NCI-H345 (cell line): ENCODE measurements around the gene CD40.

Experiments
- DNase-seq: peaks from one replicate; lab custom pipeline; 2025; lab: John Stamatoyannopoulos, UW

The CD40 gene

GRCh38 chr20:46122516-46123481 is 4.7 kb downstream of the CD40 start:
- no peak for DNase-seq

DNA sequence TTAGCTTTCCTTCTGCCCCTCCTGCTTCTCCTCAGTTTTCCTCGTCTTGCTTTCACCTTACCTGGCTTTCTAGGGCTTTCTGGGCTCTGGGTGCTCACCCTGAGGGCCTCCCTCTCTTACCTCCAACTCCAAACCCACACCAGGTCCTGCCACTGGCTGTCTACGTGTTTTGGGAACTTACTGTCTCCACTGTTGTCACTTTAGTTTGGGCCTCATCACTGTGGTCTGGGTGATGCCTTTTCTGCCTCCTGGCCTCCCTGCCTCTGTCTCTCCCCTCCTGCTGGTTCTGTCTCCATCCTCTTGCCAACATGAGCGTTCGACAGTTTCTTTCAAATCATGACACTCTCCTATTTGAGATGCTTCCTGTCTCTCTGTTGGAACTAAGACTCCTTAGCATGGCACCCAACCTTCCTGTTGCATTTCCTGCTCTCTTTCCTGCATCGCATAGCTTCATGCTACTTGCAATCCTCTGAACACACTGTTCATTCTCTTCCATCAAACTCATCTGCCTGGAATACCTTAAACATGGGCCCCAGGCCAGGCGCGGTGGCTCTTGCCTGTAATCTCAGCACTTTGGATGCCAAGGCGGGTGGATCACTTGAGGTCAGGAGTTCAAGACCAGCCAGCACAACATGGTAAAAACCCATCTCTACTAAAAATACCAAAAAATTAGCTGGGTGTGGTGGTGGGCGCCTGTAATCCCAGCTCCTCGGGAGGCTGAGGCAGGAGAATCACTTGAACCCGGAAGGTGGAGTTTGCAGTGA is 5.5 kb downstream of the CD40 start:
- DNase-seq, result no peak

GRCh38 chr20:46126440-46127056 is 8.4 kb downstream of the CD40 start:
- DNase-seq, result no peak

- DNase-seq, result no peak
Observed at GRCh38 chr20:46127396-46128010, 9.4 kb downstream of the CD40 start.

DNA sequence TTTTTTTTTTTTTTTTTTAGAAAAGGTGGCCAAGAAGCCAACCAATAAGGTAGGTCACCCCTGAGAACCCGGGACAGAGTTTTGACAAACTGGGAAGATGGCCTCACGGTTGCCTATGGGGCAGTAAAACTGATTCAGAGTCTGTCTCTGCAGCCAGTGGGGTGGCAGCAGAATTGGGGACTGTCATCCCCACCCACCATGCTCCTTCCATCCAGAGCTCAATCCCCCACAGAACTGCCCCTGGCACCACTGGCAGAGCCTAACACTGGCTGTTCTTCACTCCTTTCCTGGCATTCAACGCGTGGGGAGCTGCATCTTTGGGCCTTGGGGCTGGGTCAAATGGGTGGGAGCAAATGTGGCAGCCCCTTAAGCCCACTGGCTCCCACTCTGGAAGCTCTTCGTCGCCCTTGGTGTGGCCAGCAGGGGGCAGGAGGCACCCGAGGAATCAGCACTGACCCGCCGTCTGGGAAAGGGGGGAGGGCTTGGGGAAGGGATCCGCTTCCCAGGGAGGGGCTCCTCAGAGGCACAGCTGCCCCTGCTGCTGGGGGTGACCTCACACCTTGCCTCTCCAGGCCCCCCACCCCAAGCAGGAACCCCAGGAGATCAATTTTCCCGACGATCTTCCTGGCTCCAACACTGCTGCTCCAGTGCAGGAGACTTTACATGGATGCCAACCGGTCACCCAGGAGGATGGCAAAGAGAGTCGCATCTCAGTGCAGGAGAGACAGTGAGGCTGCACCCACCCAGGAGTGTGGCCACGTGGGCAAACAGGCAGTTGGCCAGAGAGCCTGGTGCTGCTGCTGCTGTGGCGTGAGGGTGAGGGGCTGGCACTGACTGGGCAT is 10.4 kb downstream of the CD40 start:
- peak; percentile 64 for DNase-seq

DNA sequence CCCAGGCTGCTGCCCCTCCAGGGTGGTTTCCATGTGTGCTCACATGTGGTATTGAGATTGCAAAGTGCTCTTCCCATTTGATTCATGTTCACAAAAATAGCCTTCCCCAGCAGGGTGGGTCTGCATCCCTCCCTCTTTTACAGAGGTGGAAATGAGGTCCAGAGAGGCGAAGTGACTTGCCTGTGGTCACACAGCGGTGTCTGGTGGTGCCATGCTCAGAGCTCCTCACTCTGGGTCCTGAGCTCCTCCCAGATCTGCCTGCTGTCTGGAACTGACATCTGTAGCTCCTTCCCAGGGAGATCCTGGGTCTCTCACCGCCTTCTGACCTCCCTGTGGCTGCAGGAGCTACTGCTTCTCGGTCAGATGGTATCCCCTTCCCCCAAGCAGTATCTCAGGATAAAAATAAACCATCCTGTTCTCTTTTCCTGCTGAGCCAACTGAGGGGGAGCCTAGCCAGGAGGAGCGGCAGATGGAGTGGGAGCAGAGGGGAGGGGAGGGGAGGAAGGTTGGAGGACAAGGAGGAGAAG is 11.9 kb downstream of the CD40 start:
- peak; percentile 83 for DNase-seq

DNA sequence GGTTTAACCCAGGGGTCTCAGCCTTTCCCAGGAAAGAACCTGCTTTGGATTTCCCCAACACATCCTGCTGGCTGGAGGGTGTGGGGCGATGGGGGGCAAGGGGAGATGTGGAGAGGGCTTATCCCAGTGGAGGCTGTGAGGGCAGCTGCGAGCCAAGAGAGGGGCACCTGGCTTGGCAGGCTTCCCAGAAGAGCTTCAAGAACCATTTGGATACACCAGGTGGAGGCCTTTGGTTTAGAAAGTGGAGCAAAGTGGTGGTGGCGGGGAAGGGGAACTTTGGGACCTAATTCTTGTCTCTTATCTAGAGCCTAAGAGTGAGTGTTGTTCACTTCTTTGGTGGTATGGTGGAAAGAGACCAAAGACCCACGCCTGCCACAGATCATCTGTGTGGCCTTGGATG is 12.4 kb downstream of the CD40 start:
- DNase-seq, result peak; percentile 95

DNA sequence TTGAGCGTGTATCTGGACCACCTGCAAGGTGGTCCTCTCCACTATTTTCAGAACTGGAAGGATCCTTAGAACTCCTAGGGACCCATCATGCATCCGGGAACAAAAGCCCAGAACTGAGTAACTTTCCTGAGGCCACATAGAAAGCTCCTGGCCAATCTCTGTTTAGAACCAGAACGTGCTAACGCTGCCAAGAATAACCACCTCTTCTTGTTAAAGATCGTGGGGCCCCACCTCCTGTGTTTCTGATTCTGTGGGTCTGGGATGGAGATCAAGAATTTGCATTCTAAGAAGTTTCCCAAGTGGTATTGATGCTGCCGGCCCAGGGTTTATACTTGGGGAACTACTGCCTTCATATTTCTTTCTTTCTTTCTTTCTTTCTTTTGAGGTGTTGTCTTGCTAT is 13.3 kb downstream of the CD40 start:
- no peak for DNase-seq

DNA sequence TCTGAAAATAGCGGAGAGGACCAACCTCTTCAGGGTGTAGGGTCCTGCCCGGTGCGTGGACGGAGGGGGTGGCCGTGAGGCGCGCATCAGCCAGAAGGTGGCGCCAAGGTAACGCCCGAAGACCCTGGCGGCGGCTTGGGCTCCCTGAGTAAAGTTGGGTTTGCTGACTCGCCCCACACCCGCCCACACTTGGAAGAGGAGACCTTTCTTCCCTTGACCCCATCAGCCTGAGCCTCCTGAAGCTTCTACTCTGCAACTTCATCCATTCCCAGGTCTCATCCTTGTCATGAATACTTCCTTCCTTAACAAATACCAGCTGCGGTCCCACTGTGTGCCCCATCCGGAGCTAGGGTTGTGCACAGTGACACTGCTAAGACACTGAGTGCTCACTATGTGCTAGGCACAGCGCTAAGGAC is 14.6 kb downstream of the CD40 start:
- peak; percentile 75 for DNase-seq

DNA sequence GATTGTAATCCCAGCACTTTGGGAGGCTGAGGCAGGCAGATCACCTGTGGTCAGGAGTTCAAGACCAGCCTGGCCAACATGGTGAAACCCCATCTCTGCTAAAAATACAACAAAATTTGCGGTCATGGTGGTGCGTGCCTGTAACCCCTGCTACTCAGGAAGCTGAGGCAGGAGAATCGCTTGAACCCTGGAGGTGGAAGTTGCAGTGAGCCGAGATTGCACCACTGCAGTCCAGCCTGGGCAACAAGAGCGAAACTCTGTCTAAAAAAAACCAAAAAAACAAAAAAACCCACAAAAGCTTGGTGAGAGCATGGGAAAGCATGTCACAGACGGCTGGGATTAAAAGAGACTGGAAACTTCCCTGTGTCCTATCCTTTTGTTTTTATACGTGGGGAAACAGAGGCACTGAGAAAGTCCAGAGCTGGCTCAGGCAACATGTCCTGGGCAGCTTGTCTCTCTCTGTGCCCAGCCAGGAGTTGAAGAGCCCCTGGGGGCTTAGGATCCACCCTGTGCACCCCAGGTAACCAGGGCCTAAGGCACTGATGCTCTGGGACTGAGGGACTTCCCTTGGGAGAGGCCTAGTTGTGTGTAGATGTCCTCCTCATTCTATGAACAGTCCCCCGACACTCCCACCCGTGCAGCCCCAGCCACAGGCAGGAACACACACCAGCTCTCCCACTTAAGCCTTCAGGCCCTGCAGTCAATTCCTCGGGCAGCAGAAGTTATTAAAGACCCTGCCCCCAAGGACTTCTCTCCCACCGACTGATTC is 16.0 kb downstream of the CD40 start:
- DNase-seq, result no peak

DNA sequence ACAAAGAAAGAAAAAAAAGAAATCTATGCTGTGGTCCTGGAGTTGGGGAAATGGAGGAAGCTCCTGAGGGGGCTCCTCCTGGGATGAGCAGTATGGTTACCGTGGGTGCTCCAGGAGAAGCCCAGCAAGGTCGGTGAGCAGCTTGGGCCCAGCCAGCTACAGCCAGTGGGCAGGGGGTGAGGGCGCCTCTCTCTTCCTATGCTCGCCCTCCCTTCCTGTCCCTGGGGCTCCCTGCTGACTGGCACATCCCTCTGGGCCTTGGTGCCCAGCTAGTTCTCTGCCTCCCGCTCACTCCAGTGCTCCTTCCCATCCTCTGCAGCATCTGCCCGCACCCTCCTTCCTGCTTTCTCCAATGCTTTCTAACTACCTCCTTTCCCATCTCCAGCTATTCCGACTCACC is 16.6 kb downstream of the CD40 start:
- DNase-seq, result peak; percentile 29

DNA sequence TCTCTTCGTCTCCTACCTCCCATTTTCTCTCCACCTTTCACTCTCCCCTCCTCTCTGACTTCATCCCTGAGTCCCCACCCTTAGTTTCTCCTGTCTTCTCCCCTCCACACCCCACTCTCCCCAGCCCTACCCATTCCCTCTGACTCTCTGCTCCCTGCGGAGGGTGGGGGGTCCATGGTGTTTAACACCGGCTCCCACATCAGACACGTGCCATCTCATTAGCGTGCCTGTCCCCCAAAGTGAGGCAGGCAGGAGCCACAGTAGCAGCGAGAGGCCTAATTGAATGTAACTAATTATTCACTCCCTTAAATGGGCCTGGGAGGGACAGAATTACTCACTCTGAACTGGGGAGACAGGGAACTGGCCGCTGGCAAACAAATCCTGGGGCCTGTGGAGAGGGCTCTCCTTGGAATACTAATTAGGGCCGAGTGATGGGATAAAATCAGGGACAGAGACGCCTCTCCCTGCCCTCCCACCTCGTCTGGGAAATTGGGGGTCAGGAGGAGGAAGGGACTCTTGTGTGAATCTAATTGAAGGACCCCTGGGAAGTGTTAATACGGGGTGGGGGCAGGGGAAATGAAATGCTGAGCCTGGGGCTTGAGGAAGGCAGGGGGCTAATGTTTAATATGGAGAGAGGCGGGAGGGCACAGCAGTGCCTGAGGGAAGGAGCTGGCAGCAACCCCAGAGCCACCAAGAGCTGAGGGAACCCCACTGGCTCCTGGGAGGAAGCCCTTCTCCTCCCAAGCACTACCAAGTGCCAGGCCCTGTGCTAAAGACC is 17.9 kb downstream of the CD40 start:
- DNase-seq, result peak; percentile 59

DNA sequence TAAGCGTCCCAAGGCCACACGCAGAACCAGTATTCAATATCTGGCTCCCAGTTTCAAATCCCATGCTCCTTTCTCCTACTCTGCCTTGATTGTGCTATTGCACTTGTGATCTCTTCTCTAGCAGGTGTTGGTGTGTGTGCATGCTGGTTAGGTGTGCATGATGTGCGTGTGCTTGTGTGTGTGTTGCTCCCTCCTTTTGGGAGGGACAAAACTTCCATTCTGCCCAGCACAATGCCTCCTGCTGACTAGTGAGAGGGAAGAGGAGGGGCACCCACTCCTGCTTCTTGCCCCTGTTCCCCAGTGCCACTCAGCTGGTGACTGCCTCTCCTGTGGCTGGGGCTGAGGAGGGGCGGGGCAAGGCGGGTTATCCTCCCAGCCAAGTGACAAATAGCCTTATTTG is 19.7 kb downstream of the CD40 start:
- peak; percentile 63 for DNase-seq

- DNase-seq, result no peak
Observed at GRCh38 chr20:46139266-46139889, 21.3 kb downstream of the CD40 start.

DNA sequence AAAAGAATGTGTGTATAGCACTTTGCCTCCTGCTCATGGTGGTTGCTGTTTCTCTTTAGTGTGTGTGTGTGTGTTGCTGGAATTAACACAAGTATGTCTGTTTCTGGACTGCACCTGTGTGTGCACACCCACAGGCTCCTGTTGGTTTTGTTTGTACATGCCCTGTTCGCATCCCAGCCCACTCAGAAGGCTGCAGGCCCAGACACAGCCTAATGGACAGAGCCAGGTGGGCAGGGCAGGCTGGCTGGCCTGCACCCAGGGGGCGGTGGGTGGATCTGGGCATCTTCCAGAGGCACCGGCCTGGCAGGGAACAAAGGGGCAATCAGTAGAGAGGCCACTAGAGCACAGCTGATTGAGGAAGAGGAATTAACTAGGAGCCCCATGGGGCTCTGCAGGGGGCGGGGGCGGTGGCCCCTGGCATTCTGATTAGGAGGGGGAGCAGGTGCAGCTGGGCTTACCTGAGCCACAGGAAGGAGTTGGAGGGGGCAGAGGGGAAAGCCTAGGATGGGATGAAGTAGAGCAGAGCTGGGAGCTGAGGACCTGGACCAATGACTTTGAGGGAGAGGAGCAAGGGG is 21.9 kb downstream of the CD40 start:
- DNase-seq, result peak; percentile 98

DNA sequence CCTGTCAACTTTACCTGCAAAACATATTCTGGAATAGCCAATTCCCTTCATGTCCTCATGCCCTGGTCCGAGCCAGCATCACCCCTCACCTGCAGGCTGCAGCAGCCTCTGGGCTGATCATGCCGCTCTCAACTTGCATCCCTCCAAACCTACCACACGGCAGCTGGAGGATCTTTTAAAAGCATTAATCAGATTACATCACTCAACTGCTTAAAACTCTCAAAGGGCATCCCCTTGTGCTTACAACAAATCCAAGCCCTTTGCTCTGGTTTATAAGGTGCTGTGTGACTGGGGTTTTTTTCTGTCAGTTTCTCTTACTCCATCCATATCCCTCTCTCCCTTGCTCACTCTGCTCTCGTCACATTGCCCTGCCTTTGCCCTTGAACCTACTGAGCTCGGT is 24.0 kb downstream of the CD40 start:
- DNase-seq, result peak; percentile 30

GRCh38 chr20:46144432-46145025 is 26.4 kb downstream of the CD40 start:
- DNase-seq, result no peak

- DNase-seq, result no peak
Observed at GRCh38 chr20:46145713-46146112, 27.6 kb downstream of the CD40 start.
